ENCODE results near the gene USP15.

DNA sequence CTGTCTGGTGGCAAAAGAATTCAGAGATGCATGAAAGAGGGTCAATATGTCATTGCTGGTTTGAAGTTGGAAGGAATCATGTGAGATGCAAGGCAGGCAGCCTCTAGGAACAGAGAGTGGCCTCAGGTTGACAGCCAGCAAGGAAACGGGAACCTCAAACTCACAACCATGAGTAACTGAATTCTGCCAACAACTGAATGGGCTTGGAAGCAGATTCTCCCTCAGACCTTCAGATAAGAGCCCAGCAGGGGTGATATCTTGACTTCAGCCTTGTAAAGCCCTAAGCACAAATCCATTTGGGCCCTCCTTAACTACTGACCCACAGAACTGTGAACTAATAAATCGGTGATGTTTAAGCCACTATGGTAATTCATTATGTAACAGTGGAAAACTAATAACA, 35.8 kb downstream of the USP15 start:
- TF ChIP-seq, protein P1, sequence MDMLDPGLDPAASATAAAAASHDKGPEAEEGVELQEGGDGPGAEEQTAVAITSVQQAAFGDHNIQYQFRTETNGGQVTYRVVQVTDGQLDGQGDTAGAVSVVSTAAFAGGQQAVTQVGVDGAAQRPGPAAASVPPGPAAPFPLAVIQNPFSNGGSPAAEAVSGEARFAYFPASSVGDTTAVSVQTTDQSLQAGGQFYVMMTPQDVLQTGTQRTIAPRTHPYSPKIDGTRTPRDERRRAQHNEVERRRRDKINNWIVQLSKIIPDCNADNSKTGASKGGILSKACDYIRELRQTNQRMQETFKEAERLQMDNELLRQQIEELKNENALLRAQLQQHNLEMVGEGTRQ (IDR thresholded peaks at IDR 0.05; ENCODE audit: low read depth, low read length) = no peak
- TF ChIP-seq, protein P2, sequence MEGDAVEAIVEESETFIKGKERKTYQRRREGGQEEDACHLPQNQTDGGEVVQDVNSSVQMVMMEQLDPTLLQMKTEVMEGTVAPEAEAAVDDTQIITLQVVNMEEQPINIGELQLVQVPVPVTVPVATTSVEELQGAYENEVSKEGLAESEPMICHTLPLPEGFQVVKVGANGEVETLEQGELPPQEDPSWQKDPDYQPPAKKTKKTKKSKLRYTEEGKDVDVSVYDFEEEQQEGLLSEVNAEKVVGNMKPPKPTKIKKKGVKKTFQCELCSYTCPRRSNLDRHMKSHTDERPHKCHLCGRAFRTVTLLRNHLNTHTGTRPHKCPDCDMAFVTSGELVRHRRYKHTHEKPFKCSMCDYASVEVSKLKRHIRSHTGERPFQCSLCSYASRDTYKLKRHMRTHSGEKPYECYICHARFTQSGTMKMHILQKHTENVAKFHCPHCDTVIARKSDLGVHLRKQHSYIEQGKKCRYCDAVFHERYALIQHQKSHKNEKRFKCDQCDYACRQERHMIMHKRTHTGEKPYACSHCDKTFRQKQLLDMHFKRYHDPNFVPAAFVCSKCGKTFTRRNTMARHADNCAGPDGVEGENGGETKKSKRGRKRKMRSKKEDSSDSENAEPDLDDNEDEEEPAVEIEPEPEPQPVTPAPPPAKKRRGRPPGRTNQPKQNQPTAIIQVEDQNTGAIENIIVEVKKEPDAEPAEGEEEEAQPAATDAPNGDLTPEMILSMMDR (conservative IDR thresholded peaks at IDR 0.05; ENCODE audit: low read depth, low read length) = no peak
- TF ChIP-seq SMC3 (IDR thresholded peaks at IDR 0.05; ENCODE audit: low read depth, low read length) (no peak), POLR2A (IDR thresholded peaks at IDR 0.05; ENCODE audit: low read depth, low read length) (no peak), FOS (IDR thresholded peaks at IDR 0.05; ENCODE audit: low read depth, low read length) (no peak)
- TF ChIP-seq, protein P3, sequence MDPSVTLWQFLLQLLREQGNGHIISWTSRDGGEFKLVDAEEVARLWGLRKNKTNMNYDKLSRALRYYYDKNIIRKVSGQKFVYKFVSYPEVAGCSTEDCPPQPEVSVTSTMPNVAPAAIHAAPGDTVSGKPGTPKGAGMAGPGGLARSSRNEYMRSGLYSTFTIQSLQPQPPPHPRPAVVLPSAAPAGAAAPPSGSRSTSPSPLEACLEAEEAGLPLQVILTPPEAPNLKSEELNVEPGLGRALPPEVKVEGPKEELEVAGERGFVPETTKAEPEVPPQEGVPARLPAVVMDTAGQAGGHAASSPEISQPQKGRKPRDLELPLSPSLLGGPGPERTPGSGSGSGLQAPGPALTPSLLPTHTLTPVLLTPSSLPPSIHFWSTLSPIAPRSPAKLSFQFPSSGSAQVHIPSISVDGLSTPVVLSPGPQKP (IDR thresholded peaks at IDR 0.05; ENCODE audit: borderline replicate concordance, low read depth, low read length) = no peak

Data from IMR-90 (cell line).